ENCODE data around the gene LSP1. TPM values are rescaled to one million over a fixed set of nuclear protein-coding genes. Genes with fewer than 3 reads are reported as not detected.
"Not testable (repeated sequence)": the region's sequence is repeated elsewhere in the genome, so short reads cannot be mapped to it uniquely, and the experiment has no call there.

LSP1 gene
- total and polyA plus RNA-seq, 2 of the 4 experiments (the other 2 are of a cell fraction): not detected

DNA sequence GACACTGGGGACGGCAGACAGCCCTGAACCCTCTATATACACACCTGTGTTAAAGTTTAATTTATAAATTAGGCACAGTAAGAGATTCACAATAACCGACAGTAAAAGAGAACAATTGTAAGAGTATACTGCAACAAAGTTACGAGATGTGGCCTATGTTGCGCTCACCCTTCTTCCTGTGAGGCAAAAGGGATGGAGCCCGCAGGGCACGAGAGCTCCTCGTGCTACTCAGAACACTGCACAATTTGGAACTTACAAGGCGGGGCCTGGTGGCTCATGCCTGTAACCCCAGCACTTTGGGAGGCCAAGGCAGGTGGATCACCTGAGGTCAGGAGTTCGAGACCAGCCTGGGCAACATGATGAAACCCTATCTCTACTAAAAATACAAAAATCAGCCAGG is 39.5 kb upstream of the LSP1 start:
- H3K9me1 ChIP-seq (ENCODE audit: insufficient read depth, low read length); H4K91ac ChIP-seq (ENCODE audit: insufficient read depth, low read depth, low read length); H3K79me1 ChIP-seq (ENCODE audit: low read depth in 1 of 2, low read length in 2 of 2); H4K5ac ChIP-seq (ENCODE audit: low read depth, low read length); H2BK120ac ChIP-seq (ENCODE audit: low read depth, low read length); dilution Hi-C loops (cut with HindIII; ENCODE audit: low sequenced_read_pairs, unreplicated experiment); H3K4me3 ChIP-seq (ENCODE audit: insufficient read depth, low read depth, low read length); H3K4ac ChIP-seq (ENCODE audit: low read depth, low read length); H3K23ac ChIP-seq (ENCODE audit: low read depth, low read length); ATAC-seq (ENCODE audit: low read depth); H3K36me3 ChIP-seq (ENCODE audit: control insufficient read depth, insufficient read depth, low read length); DNase-seq; H2BK5ac ChIP-seq (ENCODE audit: low read depth, low read length, poor library complexity, severe bottlenecking); H3K56ac ChIP-seq (ENCODE audit: extremely low read depth, insufficient read depth, low read length); H3K14ac ChIP-seq (replicated peaks; ENCODE audit: low read depth, low read length); H2AK9ac ChIP-seq (replicated peaks; ENCODE audit: low read depth, low read length, poor library complexity); POLR2A ChIA-PET (ENCODE audit: unreplicated experiment); H3K27ac ChIP-seq (ENCODE audit: insufficient read depth, low read length); H2BK20ac ChIP-seq (ENCODE audit: low read depth, low read length); BruUV-seq (replicated peaks); H2AK5ac ChIP-seq (ENCODE audit: low read depth, low read length); H3K18ac ChIP-seq (ENCODE audit: low read depth, low read length); CTCF ChIA-PET; in situ Hi-C loops (cut with MboI; ENCODE audit: low sequenced_read_pairs); H3K4me2 ChIP-seq (ENCODE audit: low read depth, low read length); H3K9ac ChIP-seq (ENCODE audit: low read depth, low read length); intact Hi-C loops (cut with micrococcal nuclease); H2AFZ ChIP-seq (replicated peaks; ENCODE audit: low read length, poor library complexity); H4K8ac ChIP-seq (ENCODE audit: low read depth in 2 of 2, low read length in 2 of 2); H3K4me1 ChIP-seq (ENCODE audit: control insufficient read depth, insufficient read depth, low read length); H4K20me1 ChIP-seq (ENCODE audit: insufficient read depth, low read length); H2BK15ac ChIP-seq (ENCODE audit: low read depth, low read length): not testable (repeated sequence)
- 82% methylated on average over 5 of the region's 9 CpGs; no CpG with 5 or more reads in 1 of the 2 experiments for WGBS, 2 experiments (ENCODE audit: extremely low coverage in 2 of 2, insufficient read length in 1 of 2)
- Histone ChIP-seq H3K27me3 (ENCODE audit: control insufficient read depth, insufficient read depth, low read length) (peaks cover 49% of the 10 kb centered on the region), H3K9me3 (ENCODE audit: control insufficient read depth, insufficient read depth, low read length) (peaks cover 13% of the 10 kb centered on the region)
